IPS-15b (cell line): Measurements from ENCODE around the gene NGDN.

Experiments used
- H3K27me3 ChIP-seq: one replicate; pipeline ENCODE4 v1.6.1; 2013; ENCODE audit warnings: low read length; ENCODE audit not compliant: control insufficient read depth, insufficient read depth
- H3K36me3 ChIP-seq: one replicate; pipeline ENCODE4 v1.6.1; 2013; ENCODE audit warnings: low read length; ENCODE audit not compliant: control insufficient read depth, insufficient read depth
- H3K4me1 ChIP-seq: one replicate; pipeline ENCODE4 v1.6.1; 2013; ENCODE audit warnings: mild to moderate bottlenecking, low read length; ENCODE audit not compliant: control insufficient read depth, insufficient read depth
- H3K4me3 ChIP-seq: one replicate; pipeline ENCODE4 v1.5.1; 2013; ENCODE audit warnings: low read depth, low read length
- H3K9ac ChIP-seq: one replicate; pipeline ENCODE4 v1.6.1; 2013; ENCODE audit warnings: low read depth, mild to moderate bottlenecking, low read length
- H3K9me3 ChIP-seq: one replicate; pipeline ENCODE4 v1.6.1; 2013; ENCODE audit warnings: mild to moderate bottlenecking, low read length; ENCODE audit not compliant: control insufficient read depth, insufficient read depth

The NGDN gene

GRCh38 chr14:23483236-23483854 lies 13.8 kb downstream of the NGDN start:
- Histone ChIP-seq H3K4me1 (peaks cover 38% of the 10 kb centered on the region), H3K36me3 (no peaks in the 10 kb centered on the region), H3K27me3 (no peaks in the 10 kb centered on the region), H3K9ac (no peak overlapping the region), H3K9me3 (no peaks in the 10 kb centered on the region), H3K4me3 (no peak overlapping the region)

DNA sequence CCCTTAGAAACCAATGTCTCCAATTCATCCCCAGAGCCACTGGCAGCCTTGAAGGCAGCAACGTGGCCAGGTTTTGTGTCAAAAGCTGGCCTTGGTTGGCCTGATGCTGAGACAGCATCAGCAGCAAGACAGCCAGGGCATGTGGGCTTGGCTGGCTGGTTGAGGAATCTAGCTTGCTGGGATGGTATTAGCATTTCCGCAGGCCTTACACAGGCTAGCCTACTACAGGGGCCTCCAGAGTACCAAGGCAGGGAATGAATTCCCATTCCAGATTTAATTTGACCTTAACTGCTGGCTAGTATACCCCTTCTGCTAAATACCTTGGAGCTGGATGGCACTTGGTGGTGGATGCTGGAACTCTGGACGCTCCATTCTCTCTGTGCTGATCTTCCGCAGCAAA lies 15.8 kb downstream of the NGDN start:
- peaks cover 38% of the 10 kb centered on the region for H3K4me1 ChIP-seq

DNA sequence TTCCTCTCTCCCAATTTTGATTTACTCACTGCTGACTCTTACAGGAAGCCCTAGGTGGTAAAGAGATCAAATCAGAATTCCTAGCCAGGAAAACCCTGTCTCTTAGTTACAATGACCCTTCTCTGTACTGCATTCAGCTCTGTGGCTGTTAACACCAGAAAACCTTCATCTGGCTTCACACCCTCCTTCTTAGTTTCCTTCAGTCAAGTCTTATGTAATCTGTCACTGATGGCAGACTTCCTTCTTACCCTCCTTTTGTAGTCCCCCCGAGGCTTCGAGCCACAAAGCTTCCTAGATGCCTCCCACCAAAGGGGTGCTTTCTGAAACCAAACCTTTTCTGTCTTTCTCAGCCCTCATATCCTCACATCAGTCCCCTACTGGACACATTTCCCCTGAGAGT lies 16.5 kb downstream of the NGDN start:
- Histone ChIP-seq H3K4me3 (no peak overlapping the region), H3K9me3 (no peaks in the 10 kb centered on the region), H3K9ac (no peak overlapping the region), H3K4me1 (peaks cover 38% of the 10 kb centered on the region), H3K27me3 (no peaks in the 10 kb centered on the region), H3K36me3 (no peaks in the 10 kb centered on the region)

More for the DNA sequence above, 15.8 kb downstream of the NGDN start:
- H3K27me3 ChIP-seq = no peaks in the 10 kb centered on the region
- H3K9ac ChIP-seq = no peak overlapping the region
- no peak overlapping the region for H3K4me3 ChIP-seq
- H3K9me3 ChIP-seq = no peaks in the 10 kb centered on the region
- H3K36me3 ChIP-seq = no peaks in the 10 kb centered on the region

- H3K9me3 ChIP-seq = no peaks in the 10 kb centered on the region
- no peak overlapping the region for H3K4me3 ChIP-seq
- no peak overlapping the region for H3K9ac ChIP-seq
- H3K36me3 ChIP-seq = no peaks in the 10 kb centered on the region
- H3K4me1 ChIP-seq = peaks cover 30% of the 10 kb centered on the region
- no peaks in the 10 kb centered on the region for H3K27me3 ChIP-seq
Observed at GRCh38 chr14:23487216-23487615, 17.7 kb downstream of the NGDN start.

DNA sequence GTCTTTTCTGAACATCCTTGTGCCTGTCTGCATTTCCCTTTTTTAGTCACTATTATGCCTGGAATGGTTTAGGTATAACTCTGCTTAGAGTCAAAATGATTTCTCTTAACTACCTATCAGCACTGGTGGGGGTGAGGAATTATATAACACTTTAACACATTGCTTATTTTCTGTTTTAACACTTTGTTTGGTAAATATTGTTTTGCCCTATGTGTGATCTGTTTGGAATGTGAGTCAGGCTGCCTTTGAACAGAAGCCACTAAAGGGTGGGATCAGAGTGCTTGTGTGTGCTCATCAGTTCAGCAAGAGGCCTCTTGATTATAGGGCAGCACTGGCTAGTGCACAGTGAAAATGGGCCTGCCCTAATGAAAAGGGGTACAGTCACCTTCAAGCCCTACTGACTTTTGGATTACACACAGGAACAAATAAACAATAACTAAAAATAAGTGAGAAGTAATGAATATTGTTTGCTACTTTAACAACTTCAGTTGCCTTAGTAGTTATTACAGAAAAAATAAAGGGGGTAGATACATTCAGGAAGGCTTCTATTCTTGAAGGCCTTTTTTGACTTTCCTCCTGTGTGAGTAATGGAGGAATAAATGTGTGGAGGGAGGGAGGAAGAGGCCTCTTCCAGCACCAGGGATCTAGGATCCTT lies 23.2 kb downstream of the NGDN start:
- no peaks in the 10 kb centered on the region for H3K27me3 ChIP-seq

DNA sequence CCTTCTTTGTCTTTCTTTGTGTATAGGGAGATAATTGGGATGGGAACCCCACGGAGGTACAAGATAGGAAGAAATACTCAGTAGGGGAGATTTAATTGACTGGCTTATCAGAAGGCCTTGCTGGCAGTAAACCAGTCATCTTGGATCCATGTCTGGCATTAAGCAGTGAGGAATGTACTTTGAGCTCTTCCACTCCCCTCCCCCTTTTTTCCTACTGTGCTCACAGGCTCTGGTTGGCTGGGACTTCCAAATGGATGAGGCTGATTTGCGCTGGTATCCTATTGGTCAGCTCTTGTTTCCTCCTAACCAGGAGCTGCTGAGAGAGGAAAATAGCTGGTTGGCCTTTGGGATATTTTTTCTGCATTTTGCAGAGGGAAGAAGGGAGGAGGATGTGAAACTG lies 24.7 kb downstream of the NGDN start:
- H3K4me1 ChIP-seq = peaks cover 6% of the 10 kb centered on the region
- no peak overlapping the region for H3K4me3 ChIP-seq
- no peaks in the 10 kb centered on the region for H3K27me3 ChIP-seq
- no peaks in the 10 kb centered on the region for H3K9me3 ChIP-seq
- H3K9ac ChIP-seq = no peak overlapping the region
- H3K36me3 ChIP-seq = no peaks in the 10 kb centered on the region

More for the DNA sequence above, 23.2 kb downstream of the NGDN start:
- H3K9me3 ChIP-seq = no peaks in the 10 kb centered on the region
- no peak overlapping the region for H3K9ac ChIP-seq
- H3K36me3 ChIP-seq = no peaks in the 10 kb centered on the region
- H3K4me1 ChIP-seq = peaks cover 6% of the 10 kb centered on the region
- H3K4me3 ChIP-seq = no peak overlapping the region

GRCh38 chr14:23512156-23512555 lies 42.7 kb downstream of the NGDN start:
- no peak overlapping the region for H3K4me3 ChIP-seq
- no peak overlapping the region for H3K9ac ChIP-seq
- H3K36me3 ChIP-seq = no peaks in the 10 kb centered on the region
- H3K9me3 ChIP-seq = no peaks in the 10 kb centered on the region
- no peaks in the 10 kb centered on the region for H3K27me3 ChIP-seq
- peaks cover 2% of the 10 kb centered on the region for H3K4me1 ChIP-seq

DNA sequence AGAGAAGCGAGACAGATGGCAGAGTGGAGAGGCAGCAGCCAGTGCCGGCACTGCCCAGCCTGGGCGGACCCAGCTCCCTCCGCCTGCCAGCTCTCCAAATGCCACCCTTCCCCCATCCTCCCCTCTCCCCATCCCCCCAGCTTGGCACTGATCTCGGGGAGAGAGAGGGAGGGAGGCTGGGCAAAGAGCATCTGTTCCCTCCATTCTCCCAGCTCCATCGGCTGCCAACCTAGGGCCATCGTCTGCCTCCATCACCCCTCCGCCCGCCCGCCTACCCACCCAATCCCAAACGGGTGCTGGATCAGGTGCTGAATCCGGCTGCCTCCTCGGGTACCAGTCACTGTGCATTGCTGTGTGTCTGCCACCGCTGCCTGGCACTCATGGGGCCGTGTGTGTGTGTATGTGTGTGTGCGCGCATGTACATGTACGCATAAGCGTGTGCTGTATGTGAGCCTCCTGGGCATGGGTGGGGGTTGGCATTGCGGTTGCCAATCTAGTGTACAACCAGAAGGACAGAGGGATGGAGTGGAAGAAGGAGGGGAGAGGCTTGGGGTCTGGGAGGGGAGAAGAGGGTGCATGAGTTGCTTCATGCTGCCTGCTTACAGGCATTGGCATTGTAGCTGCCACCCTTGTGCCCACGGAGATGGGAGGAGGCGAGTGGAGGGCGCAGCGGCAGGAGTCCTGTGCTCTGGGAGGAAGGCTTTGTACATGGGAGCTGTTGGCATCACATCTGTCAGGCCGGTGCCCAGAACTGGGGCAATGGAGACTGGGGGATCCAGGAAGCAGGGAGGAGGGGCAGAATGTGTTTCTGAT lies 43.7 kb downstream of the NGDN start:
- Histone ChIP-seq H3K9ac (no peak overlapping the region), H3K4me3 (no peak overlapping the region), H3K27me3 (no peaks in the 10 kb centered on the region), H3K36me3 (no peaks in the 10 kb centered on the region), H3K4me1 (peaks cover 2% of the 10 kb centered on the region), H3K9me3 (no peaks in the 10 kb centered on the region)

DNA sequence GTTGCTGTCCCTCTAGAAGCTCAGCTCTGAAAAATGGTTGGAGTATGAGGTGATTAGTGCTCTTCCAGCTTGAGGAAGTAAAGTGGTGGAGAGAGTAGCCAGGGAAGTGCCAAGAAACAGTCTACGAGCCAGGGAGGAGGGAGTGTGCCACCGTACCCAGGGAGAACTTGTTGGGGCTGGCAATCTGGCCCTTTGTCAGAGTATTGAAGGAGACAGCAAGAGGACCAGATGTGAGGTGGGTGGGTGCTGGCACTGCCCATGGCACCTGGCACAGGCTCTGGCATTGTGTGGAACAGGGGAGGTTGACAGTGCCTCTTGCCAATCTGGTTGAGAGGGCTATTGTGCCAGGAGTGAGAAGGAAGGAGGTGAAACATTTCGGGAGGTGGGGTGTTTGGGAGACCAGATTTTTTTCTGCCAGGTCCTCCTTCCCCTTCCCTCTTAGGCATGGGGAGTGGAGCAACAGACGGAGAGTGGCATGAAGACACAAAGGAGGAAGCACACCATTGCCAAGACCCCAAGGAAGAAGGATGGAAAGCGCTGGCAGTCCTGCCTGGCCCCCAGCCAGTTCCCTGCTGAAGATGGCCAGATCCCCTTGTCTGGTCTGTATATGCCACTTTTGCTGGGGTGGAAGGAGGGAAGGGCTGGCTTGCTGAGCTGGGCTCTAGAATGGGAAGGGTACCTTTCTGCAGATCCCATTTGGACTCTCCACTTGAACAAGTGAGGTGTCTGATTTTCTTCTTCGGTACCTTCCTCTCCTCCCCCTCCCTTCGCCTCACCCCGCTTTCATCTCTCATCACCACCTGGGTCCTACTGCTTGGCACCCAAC lies 44.5 kb downstream of the NGDN start:
- Histone ChIP-seq H3K36me3 (no peaks in the 10 kb centered on the region), H3K4me1 (peaks cover 10% of the 10 kb centered on the region), H3K9me3 (no peaks in the 10 kb centered on the region), H3K9ac (no peak overlapping the region), H3K27me3 (no peaks in the 10 kb centered on the region), H3K4me3 (no peak overlapping the region)

- Histone ChIP-seq H3K36me3 (no peaks in the 10 kb centered on the region), H3K4me3 (no peak overlapping the region), H3K9ac (no peak overlapping the region), H3K9me3 (no peaks in the 10 kb centered on the region), H3K27me3 (no peaks in the 10 kb centered on the region), H3K4me1 (peaks cover 10% of the 10 kb centered on the region)
Observed at GRCh38 chr14:23514644-23514957, 45.1 kb downstream of the NGDN start.

- Histone ChIP-seq H3K9ac (no peak overlapping the region), H3K9me3 (no peaks in the 10 kb centered on the region), H3K4me1 (peaks cover 11% of the 10 kb centered on the region), H3K36me3 (peaks cover 7% of the 10 kb centered on the region), H3K27me3 (no peaks in the 10 kb centered on the region), H3K4me3 (no peak overlapping the region)
Observed at GRCh38 chr14:23517650-23518326, 48.3 kb downstream of the NGDN start.
